T-cell (primary cell): ENCODE results near the gene PMPCA. TPM values are rescaled to one million over a fixed set of nuclear protein-coding genes. Genes with fewer than 3 reads are reported as not detected.

Experiments
- ATAC-seq, 4 experiments: fragments of 200-7000 bp in 3 of 4; fragments of 150-1000 bp in 1 of 4; cut with Tn5 transposase; replicated peaks in 1 of 4; 1 replicate in 3 of 4; 2 replicates in 1 of 4; pipeline ENCODE4 v1.10.0; 2021; ENCODE audit warnings: moderate library complexity in 3 of 4, mild to moderate bottlenecking in 2 of 4, moderate number of reproducible peaks in 1 of 4
- CTCF ChIA-PET, 2 donors: fragments of 300-600 bp; sonication (Branson Sonifier 250); formaldehyde crosslinking; loops; one replicate each; lab custom pipeline; 2022; ENCODE audit warnings: antibody characterized with exemption in 2 of 2; lab: Charles Lee
- POLR2A ChIA-PET, 2 donors: fragments of 300-600 bp; sonication (Branson Sonifier 250); formaldehyde crosslinking; loops; one replicate each; lab custom pipeline; 2022; ENCODE audit warnings: antibody characterized with exemption in 2 of 2; lab: Charles Lee
- DNase-seq, 35 experiments: peaks; one replicate each; pipeline versions ENCODE4 v3.0.0 to v3.0.0-alpha.2; 2013 to 2023
- H3K27ac ChIP-seq: one replicate; pipeline ENCODE4 v1.5.1; 2013; ENCODE audit warnings: low read length
- H3K27me3 ChIP-seq, 2 experiments: replicated peaks in 1 of 2; 1 replicate in 1 of 2; 2 replicates in 1 of 2; pipeline versions ENCODE4 v1.6.1 to v1.7.0; 2013; ENCODE audit warnings: low read length in 1 of 2, mixed read lengths in 1 of 2; ENCODE audit not compliant: control insufficient read depth in 2 of 2, insufficient read depth in 2 of 2; ENCODE audit errors: extremely low read depth in 1 of 2
- H3K36me3 ChIP-seq, 2 donors: 1 replicate in 1 of 2; 2 replicates in 1 of 2; pipeline versions ENCODE4 v1.6.1 to v1.7.0; 2013; ENCODE audit warnings: low read length in 1 of 2; ENCODE audit not compliant: control insufficient read depth in 2 of 2, insufficient read depth in 1 of 2; ENCODE audit errors: extremely low read depth in 1 of 2
- H3K4me1 ChIP-seq, 2 experiments: 1 replicate in 1 of 2; 2 replicates in 1 of 2; pipeline versions ENCODE4 v1.6.1 to v1.7.0; 2013; ENCODE audit warnings: low read length in 2 of 2, mixed read lengths in 1 of 2; ENCODE audit not compliant: insufficient read depth in 2 of 2, control insufficient read depth in 1 of 2; ENCODE audit errors: extremely low read depth in 1 of 2
- H3K4me3 ChIP-seq, 2 donors: 1 replicate in 1 of 2; 2 replicates in 1 of 2; pipeline versions ENCODE4 v1.5.1 to v1.7.0; 2013; ENCODE audit warnings: mild to moderate bottlenecking in 2 of 2, low read length in 1 of 2, moderate library complexity in 1 of 2; ENCODE audit not compliant: control insufficient read depth in 1 of 2; ENCODE audit errors: extremely low read depth in 1 of 2
- H3K9me3 ChIP-seq: 2 replicates; pipeline ENCODE4 v1.7.0; 2013
- H3K27ac Mint-ChIP-seq, 2 donors: one replicate each; pipeline ENCODE4 v1.8.0; 2020 to 2021; ENCODE audit warnings: mild to moderate bottlenecking in 2 of 2, mixed read lengths in 2 of 2
- H3K27me3 Mint-ChIP-seq, 2 donors: one replicate each; pipeline ENCODE4 v1.8.0; 2021 to 2022; ENCODE audit warnings: mixed read lengths in 2 of 2
- H3K36me3 Mint-ChIP-seq: one replicate; pipeline ENCODE4 v1.8.0; 2021; ENCODE audit warnings: mixed read lengths
- H3K4me1 Mint-ChIP-seq, 3 donors: one replicate each; pipeline ENCODE4 v1.8.0; 2020 to 2022; ENCODE audit warnings: mixed read lengths in 3 of 3, mild to moderate bottlenecking in 1 of 3
- H3K4me3 Mint-ChIP-seq, 3 donors: one replicate each; pipeline ENCODE4 v1.8.0; 2020 to 2022; ENCODE audit warnings: mild to moderate bottlenecking in 3 of 3, mixed read lengths in 3 of 3, moderate library complexity in 3 of 3
- H3K9me3 Mint-ChIP-seq, 3 donors: one replicate each; pipeline ENCODE4 v1.8.0; 2020 to 2022; ENCODE audit warnings: mixed read lengths in 3 of 3
- WGBS: methylation state at CpG from one replicate; pipeline ENCODE4 v1.1.5; 2013; ENCODE audit warnings: missing lambda C conversion rate; ENCODE audit not compliant: insufficient coverage; 5-methylcytosine and 5-hydroxymethylcytosine counted together
- total RNA-seq, 35 experiments: library from RNA in 6 of 35; stranded (reverse) in 6 of 35; fragments of 120-200 nt in 1 of 35; gene quantifications; one replicate each; pipeline versions ENCODE4 v1.2.1 to v1.2.4 and lab custom pipeline; 2013 to 2026

The PMPCA gene
- total RNA-seq, 5 donors from 2014 or later (not counting 1 experiment from before 2014, with no cell fraction given) = 55.8 to 81.9 (median 65.7) TPM

GRCh38 chr9:136395345-136396218 is 14.9 kb upstream of the PMPCA start:
- no peak overlapping the region for H3K27ac Mint-ChIP-seq
- Histone ChIP-seq H3K9me3 (no peaks in the 10 kb centered on the region), H3K36me3 (peaks cover 0 to 65% of the 10 kb centered on the region in 2 donors), H3K27ac (no peak overlapping the region), H3K4me1 (peaks cover 5 to 19% of the 10 kb centered on the region in 2 experiments), H3K4me3 (no peak overlapping the region), H3K27me3 (peaks cover 0 to 4% of the 10 kb centered on the region in 2 experiments)
- H3K9me3 Mint-ChIP-seq = no peaks in the 10 kb centered on the region
- no peaks in the 10 kb centered on the region for H3K27me3 Mint-ChIP-seq
- DNase-seq = no peak
- peaks cover 13 to 19% (median 16%) of the 10 kb centered on the region in 3 donors for H3K4me1 Mint-ChIP-seq
- ATAC-seq = no peak
- WGBS = 95% methylated on average over 23 of the region's 26 CpGs
- CTCF ChIA-PET = interaction anchor here in 1 of 2 donors (0.5 kb wide), 1 partner anchor 276 kb away, joined by 3 read pairs; no protein-coding TSS in a partner anchor
- H3K36me3 Mint-ChIP-seq = peaks cover 29% of the 10 kb centered on the region
- no peak overlapping the region for H3K4me3 Mint-ChIP-seq
- POLR2A ChIA-PET = no interaction called here

- no peaks in the 10 kb centered on the region for H3K9me3 Mint-ChIP-seq
- ATAC-seq (no peak), DNase-seq (no peak)
- no peak overlapping the region for H3K27ac ChIP-seq
- H3K4me1 ChIP-seq = peaks cover 8 to 25% of the 10 kb centered on the region in 2 experiments
- POLR2A ChIA-PET = interaction anchor here in 1 of 2 donors (0.6 kb wide), 1 partner anchor 23 kb away, joined by 4 read pairs; no protein-coding TSS in a partner anchor
- H3K27me3 ChIP-seq = peaks cover 0 to 4% of the 10 kb centered on the region in 2 experiments
- peaks cover 28% of the 10 kb centered on the region for H3K36me3 Mint-ChIP-seq
- no peak overlapping the region for H3K4me3 ChIP-seq
- CTCF ChIA-PET = interaction anchor here in 1 of 2 donors (0.5 to 1.1 kb wide), 2 partner anchors 14 to 275 kb away, joined by 3 read pairs; no protein-coding TSS in a partner anchor
- no peak overlapping the region for H3K4me3 Mint-ChIP-seq
- WGBS = 100% methylated on average over 2 of the region's 4 CpGs
- no peaks in the 10 kb centered on the region for H3K9me3 ChIP-seq
- no peaks in the 10 kb centered on the region for H3K27me3 Mint-ChIP-seq
- no peak overlapping the region for H3K27ac Mint-ChIP-seq
- peaks cover 15 to 21% (median 18%) of the 10 kb centered on the region in 3 donors for H3K4me1 Mint-ChIP-seq
- peaks cover 0 to 64% of the 10 kb centered on the region in 2 donors for H3K36me3 ChIP-seq
Measured at GRCh38 chr9:136396219-136396515, 14.3 kb upstream of the PMPCA start.

DNA sequence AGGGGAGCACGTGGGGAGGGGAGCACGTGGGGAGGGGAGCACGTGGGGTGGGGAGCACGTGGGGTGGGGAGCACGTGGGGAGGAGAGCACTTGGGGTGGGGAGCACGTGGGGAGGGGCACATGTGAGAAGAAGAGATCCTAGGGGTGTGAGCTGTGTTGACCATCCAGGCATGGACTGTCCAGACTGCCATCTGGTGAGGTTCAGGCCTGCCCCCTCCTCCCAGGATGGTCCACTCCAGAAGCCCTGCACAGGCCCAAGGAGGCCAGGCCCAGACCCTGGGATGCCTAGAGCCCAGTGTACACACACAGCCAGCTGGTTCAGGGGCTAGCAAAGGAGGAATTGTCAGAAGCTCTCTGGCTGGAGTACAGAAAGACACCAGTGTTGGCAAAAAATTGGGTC is 12.8 kb upstream of the PMPCA start:
- H3K4me1 Mint-ChIP-seq = peaks cover 15 to 33% (median 20%) of the 10 kb centered on the region in 3 donors
- no peaks in the 10 kb centered on the region for H3K9me3 Mint-ChIP-seq
- H3K9me3 ChIP-seq = no peaks in the 10 kb centered on the region
- no peak overlapping the region for H3K27ac Mint-ChIP-seq
- ChIA-PET CTCF (no interaction called here), POLR2A (interaction anchor here in 1 of 2 donors (0.6 kb wide), 1 partner anchor 508 kb away, joined by 4 read pairs; no protein-coding TSS in a partner anchor)
- ATAC-seq (no peak), DNase-seq (no peak)
- H3K36me3 Mint-ChIP-seq = peaks cover 20% of the 10 kb centered on the region
- peaks cover 0 to 4% of the 10 kb centered on the region in 2 experiments for H3K27me3 ChIP-seq
- H3K27ac ChIP-seq = no peak overlapping the region
- H3K4me3 ChIP-seq = no peak overlapping the region
- peaks cover 0 to 52% of the 10 kb centered on the region in 2 donors for H3K36me3 ChIP-seq
- 79% methylated on average over 2 of the region's 6 CpGs for WGBS
- H3K27me3 Mint-ChIP-seq = no peaks in the 10 kb centered on the region
- peaks cover 8 to 34% of the 10 kb centered on the region in 2 experiments for H3K4me1 ChIP-seq
- no peak overlapping the region for H3K4me3 Mint-ChIP-seq

DNA sequence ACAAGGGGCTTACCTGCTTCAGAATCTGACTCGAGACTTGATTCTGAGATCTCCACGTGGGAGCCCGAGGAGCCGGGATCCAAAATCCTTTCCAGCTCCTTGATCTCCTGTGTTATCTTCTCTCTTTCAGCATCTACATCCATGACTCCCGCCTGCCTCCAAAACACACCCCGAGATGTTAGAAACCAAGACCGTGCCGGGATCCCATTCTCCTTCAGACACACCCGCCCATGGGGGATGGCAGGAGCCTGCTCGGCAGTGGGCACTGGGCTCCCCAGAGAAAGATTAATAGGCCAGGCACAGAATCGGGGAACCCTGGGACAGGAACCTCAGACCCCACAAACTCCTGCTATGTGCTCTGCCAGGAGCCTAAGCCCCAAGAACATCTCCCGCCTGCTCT is 12.2 kb upstream of the PMPCA start:
- Mint-ChIP-seq H3K27me3 (no peaks in the 10 kb centered on the region), H3K4me3 (peak overlapping the region; percentile 80 to 86 (median 83)), H3K9me3 (no peaks in the 10 kb centered on the region), H3K4me1 (peaks cover 17 to 35% (median 21%) of the 10 kb centered on the region in 3 donors), H3K36me3 (peaks cover 20% of the 10 kb centered on the region), H3K27ac (no peak overlapping the region)
- ChIA-PET CTCF (no interaction called here), POLR2A (no interaction called here)
- Histone ChIP-seq H3K4me3 (no peak overlapping the region), H3K4me1 (peaks cover 8 to 40% of the 10 kb centered on the region in 2 experiments), H3K27ac (no peak overlapping the region), H3K9me3 (no peaks in the 10 kb centered on the region), H3K27me3 (peaks cover 0 to 4% of the 10 kb centered on the region in 2 experiments), H3K36me3 (peaks cover 0 to 46% of the 10 kb centered on the region in 2 donors)
- 96% methylated on average over 8 of the region's 12 CpGs for WGBS
- ATAC-seq = no peak
- no peak for DNase-seq

GRCh38 chr9:136399176-136400037 is 11.1 kb upstream of the PMPCA start:
- peaks cover 20% of the 10 kb centered on the region for H3K36me3 Mint-ChIP-seq
- WGBS = under 1% methylated on average over 65 of the region's 67 CpGs
- Histone ChIP-seq H3K36me3 (peaks cover 0 to 35% of the 10 kb centered on the region in 2 donors), H3K9me3 (no peaks in the 10 kb centered on the region), H3K4me1 (peaks cover 15 to 51% of the 10 kb centered on the region in 2 experiments), H3K27ac (no peak overlapping the region), H3K4me3 (peak overlapping the region; percentile 64 to 75), H3K27me3 (peaks cover 0 to 4% of the 10 kb centered on the region in 2 experiments)
- ChIA-PET POLR2A (no interaction called here), CTCF (interaction anchor here in 1 of 2 donors (1.5 kb wide), 1 partner anchor 11 kb away, joined by 5 read pairs; the partner anchor contains the start of genes ENTR1 and PMPCA)
- H3K27ac Mint-ChIP-seq = peak overlapping the region; percentile 44 to 70
- DNase-seq = peak in 15 of 35 experiments; percentile 3 to 59 (median 19)
- H3K4me3 Mint-ChIP-seq = peak overlapping the region; percentile 80 to 86 (median 83)
- H3K4me1 Mint-ChIP-seq = peaks cover 28 to 46% (median 32%) of the 10 kb centered on the region in 3 donors
- H3K9me3 Mint-ChIP-seq = no peaks in the 10 kb centered on the region
- no peaks in the 10 kb centered on the region for H3K27me3 Mint-ChIP-seq
- peak; percentile 3 to 8 (median 6) for ATAC-seq
